HG03139 (cell line): Measurements from ENCODE around the gene BLACAT1.

Experiments
- ATAC-seq: cut with Tn5 transposase; IDR thresholded peaks from one replicate; pipeline ENCODE4 v1.9.1; 2021; ENCODE audit not compliant: unreplicated experiment

Gene BLACAT1

DNA sequence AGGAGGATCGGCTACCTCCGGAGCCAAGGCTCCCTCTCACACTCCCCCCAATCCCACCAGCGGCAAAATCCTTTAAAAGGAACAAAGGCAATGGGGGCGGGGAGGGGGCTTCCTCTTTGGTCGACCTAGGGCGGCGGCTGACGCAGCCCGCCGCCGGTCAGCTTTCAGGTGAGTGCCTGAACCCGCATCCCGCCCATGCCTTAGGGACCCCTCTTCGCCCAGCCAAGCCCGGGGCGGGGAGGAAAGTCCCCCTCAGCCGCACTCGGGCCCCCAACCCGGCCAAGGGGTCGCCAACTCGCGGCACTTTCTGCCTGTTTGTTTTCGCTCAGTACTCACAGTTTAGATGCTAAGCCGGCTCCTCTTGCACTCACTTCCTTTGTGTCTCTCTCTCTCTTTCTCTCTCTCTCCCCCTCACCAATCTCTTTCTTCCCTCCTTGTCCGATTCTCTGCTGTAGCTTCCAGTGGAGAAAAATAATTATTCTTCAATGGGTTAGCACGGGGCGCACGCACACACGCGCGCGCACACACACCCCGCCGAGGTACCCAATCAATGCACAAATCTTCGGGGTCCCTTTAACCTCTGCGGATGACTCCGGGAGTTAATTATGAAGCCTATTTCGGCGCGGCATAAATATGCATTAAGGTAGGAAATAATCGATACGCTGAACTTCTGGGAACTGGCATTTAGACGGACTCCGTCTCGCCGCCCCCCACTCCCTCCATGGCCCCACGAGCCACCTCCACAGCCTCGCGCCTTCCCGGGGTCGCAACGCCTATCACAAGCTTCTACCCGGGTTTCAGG lies at the start of gene BLACAT1:
Gene BLACAT1 (minus strand): TSS at position 465 of the 802 bp plus-strand sequence.
- ATAC-seq, result no peak

DNA sequence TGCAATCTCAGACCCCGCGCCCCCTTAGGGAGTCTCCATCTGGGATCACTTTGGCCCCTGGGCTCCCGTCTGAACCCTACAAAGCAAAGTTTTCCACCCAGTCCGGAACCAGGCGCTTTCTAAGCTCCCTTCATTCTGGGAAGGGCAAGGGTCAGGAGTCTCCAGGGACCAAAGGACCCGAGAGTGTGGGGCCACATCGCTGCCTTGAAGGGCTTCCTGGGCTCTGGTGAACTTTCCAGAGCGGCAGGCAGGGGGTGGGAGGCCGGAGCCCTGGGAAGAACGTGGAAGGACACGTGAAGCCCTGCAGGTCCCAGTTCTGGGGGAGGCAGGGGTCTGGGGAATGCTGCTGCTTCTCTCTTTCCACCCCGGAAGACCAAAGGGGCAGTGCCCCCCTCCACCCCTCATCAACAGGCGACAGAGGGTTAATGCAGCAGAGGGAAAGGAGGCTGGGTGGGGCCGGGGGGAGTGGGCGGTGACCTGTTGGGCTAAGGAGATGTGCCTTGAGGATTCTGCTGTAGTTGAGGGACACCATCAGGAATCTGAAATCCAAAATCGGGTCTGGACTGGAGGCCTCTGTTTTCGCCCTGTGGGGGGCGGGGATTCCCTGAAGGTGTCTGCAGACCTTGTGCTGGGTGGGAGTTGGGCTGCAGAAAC lies 49.4 kb upstream of the BLACAT1 start:
- no peak for ATAC-seq

DNA sequence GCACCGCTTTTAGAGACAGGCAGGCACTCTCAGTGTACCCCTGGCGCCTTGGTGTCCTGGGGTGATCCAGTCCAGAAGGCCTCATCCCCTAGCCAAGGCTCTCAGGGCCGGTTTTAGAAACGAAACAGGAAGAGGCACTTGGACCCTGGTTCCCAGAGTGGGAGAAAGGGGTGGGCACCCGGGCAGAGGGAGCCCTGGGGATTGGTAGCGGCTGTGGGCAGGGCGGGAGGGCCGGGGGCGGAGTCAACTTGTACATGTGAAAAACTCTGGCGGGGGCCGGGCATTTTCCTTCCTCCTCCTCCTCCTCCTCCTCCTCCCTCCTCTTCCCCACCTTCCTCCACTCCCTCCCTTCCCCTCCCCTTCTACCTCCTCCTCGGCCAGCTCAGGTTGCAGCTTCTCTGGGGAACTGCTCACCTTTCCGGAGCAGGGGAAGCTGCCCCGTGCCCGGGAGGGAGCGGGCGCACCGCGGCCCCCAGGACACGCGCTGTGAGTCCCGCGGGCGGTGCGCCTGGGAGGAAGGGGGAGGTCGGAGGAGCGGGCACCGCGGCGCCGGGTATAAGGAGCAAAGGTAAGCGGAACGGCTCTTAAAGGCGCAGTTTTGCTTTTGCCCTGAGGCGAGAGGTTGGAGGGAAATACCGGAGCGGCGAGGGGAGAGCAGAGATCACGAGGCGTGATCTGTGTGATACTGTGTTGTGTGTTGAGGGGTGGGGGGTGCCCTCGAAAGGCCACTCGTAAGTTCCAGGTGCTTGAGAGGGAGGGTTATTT lies 48.6 kb upstream of the BLACAT1 start, which contains the start of gene CDK18:
Gene CDK18 (plus strand): TSS at position 359 of the 765 bp plus-strand sequence. CDS start 18,499 bp downstream, outside the sequence.
- ATAC-seq, result no peak

DNA sequence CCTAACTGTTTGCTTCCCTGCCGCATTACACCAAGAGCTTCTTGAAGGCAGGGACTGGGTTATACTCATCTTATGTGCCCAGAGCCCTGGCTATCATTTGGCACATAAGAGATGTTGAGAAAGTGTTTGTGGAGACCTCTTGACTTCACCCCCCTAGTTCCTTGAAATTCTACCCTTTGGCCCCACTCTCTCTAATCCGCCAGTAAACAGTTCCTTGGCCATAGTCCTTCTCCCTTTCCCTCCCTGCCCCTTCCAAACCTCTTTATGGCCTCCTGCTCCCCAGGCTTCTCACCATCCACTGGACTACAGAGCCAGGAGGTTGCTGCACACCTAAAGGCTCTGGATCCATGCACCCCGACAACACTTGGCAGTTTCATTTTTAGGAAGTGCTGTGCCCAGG lies 47.1 kb upstream of the BLACAT1 start:
- no peak for ATAC-seq

DNA sequence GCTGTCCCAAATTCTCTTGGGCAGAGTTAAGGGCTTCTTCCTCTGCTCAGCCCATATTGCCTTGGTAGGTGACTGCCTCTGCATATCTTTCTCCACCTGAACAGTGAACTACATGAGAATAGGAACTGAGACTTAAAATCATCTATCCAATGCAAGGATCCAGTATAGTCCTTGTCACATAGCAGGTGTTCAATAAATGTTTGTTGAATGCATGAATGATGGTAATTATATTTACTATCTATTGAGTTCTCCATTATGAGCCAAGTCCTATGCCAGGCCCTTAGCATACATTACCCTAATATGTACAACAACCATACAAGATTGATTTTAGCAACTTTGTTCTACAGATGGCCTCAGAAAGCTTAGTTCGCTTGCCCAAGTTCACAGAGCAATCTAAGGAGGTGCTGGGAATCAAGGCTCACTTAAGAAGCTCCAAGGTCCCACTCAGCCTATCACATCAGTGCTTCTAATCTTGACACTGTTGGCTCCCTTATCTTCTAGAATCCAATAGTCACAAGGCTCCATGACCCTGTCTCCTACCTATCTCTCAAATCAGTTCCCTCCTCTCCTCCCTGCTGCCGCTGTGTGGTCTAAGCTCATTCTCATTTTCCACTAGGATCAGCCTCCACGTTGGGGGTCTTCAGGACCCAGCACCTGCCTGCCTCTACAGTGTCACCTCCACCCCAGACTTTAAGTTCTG lies 46.4 kb upstream of the BLACAT1 start:
- no peak for ATAC-seq

DNA sequence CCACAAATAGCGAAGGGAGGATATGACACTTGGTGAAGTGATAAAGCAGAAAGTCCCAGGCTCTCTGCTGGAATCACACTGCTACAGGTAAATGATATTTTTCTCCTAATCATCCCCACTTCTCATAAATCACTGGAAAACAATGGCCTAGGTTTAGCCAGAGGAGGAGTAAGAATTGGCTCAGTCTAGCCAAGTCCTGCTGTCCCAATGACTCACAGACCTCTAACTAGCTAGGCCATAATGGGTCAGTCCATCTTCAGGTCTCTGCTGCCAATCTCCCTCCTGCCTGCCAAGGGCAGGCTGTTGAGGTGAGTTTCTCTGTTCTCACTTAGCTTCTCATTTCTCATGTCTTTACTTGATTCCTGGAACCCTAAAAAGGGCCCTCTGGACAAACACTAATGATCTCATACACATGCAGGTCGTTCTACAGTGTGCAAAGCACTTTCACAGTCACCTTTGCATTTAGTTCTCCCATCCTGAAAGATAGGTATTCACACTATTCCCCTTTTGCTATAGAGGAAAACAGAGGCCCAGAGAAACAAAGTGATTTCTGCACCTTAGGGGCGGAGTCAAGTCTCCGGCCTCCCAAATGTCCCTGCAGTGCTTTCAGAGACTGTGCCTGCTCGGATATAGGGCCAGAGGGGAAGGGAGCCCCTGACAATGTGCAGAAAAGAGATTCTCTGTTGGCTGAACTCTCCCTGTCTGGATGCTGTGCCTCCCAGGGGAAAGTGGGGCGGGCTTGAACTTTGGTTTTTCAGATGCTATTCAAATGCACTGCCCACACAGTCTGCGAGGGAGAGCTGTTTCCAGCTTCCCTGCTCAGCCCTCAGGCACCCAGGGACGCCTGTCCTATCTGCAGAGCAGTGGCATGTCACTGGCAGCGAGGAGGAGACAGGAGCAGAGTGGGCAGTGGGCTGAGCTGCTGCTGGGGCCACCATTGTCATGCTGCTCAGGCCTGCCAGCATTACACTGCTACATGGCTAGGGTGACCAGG lies 44.7 kb upstream of the BLACAT1 start:
- no peak for ATAC-seq

DNA sequence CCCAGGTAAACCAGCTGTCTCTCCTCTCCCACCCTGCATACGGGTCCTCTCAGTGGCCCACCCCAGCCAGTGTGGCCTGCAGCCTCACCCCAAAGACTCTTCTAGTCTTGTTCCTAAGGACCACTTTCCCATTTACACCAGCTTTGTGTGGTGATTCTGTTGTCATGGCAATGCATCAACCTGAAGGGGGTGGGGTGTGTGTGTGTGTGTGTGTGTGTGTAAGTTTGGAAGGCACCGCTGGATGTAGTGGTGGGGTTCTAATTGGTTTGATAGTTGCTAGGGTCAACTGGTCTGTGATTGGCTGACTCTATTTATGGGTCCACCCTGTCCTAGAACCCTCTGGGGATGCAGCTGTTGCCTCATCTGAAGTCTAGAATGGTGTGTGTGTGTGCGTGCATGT lies 43.9 kb upstream of the BLACAT1 start:
- no peak for ATAC-seq

DNA sequence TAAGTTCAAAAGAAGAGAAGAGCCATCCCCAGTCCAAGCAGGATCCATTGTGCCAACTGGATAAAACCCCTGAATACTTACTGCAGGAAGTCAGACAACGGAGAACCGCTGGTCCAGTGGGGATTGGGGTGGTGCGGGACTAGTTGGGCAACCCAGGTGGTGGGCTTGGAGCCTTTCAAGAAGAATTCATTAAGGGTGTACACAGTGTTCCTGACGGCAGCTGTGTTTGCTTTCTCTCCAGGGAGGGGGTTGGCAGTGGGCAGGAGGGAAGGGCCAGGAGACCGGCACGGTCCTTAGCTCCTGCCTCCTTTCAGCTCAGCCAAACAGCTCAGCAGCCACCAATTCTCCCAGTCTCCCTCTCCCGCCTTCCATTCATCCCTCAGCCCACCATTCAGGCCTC lies 41.5 kb upstream of the BLACAT1 start:
- ATAC-seq, result no peak

DNA sequence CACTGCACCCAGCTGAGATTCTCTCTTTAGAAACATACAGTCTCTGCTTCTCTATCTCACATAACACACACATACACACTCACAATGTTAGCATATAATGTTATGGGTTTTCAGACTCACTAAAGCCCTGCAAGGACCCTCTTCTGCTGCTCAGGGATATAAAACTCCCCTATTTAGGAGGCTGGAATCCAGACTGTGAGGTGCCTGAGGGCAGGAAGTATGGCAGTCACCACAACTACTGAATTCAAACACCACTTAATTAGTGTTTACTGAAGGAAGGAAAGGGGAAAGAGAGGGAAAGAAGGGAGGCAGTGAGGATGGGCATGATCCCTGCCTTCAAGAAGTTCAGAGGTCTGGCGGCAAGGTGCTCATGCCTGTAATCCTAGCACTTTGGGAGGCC lies 40.8 kb upstream of the BLACAT1 start:
- no peak for ATAC-seq

DNA sequence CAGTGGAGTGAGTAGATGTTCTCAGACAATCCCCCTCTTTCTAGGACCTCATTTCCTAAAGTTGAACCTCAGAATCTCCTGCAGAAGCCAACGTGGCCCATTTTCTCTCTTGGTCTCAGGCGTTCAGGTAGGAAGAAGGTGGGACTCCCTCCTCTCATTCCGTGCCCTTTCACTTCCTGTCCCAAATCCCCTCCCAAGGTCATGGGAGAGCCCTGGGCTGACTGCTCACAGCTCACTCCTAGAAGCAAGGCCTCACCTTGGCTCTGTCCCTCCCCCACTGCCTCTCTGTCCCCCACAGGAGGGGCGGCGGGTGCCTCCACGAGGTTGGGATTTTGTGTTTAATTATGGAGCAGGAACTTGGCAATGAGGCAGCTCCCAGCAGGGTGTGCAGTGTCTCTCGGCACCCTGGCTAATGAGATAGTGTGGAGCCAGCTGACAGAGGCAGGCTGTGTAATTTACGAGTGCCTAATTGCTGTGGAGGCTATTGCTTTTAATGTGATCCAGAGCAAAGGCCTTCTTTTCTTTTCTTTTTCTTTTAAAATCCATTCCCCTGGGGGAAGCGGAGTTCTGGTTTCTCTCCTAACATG lies 39.5 kb upstream of the BLACAT1 start:
- ATAC-seq, result no peak

DNA sequence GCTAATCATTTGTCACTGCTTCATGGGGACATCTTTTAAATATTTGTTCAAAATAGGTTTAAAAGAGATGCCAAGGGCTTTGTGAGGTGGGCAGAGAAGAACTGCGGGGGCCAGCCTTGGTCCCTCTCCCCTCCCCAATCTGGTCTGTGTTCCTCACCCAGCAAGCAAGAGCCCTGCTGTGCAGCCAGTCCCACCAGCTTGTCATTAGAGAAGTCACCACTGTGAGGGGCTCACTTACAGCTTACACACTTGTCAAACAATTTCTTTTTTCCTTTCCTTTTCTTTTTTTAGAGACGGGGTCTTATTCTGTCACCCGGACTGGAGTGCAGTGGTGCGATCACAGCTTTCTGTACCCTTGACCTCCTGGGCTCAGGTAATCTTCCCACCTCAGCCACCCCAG lies 38.3 kb upstream of the BLACAT1 start:
- no peak for ATAC-seq

DNA sequence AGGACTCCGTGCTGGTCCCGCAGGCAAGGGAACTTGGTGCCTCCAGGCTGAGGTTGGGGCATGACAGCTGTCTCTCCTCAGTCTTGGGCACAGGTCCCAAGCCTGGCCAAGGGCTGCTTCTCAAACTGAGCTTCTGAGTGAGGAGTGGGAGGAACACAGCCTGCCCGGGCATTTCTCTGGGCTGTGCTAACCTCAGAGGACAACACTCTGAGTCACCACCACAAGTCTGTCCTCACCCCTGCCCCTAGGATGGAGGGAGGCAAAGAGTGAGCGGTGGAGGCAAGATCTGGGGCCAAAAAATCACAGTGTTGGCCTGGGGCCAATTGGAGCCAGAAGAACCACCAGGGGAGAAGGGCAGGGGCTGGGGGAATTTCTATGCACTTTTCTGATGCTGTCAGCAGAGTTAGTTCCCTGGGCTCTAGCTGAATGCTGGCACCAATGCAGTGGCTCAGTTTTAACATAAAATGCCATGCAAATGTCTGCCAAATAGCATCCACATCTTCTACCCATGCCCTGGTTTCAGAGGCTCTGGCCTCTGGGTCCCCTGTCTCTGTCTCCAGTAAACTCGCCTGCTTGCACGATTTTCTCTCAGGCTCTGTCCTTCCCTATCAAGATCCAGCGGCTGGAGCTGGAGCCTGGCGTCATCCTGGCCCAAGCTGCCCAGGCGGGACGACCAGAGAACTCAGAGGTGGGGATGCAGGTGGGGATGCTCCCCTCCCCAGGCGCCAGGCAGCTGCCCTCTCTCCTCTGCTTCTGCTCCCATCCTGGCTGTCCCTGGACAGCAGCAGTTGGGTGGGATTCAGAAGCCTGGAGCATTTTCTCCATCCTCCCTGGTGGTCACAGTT lies 37.6 kb upstream of the BLACAT1 start:
- no peak for ATAC-seq

DNA sequence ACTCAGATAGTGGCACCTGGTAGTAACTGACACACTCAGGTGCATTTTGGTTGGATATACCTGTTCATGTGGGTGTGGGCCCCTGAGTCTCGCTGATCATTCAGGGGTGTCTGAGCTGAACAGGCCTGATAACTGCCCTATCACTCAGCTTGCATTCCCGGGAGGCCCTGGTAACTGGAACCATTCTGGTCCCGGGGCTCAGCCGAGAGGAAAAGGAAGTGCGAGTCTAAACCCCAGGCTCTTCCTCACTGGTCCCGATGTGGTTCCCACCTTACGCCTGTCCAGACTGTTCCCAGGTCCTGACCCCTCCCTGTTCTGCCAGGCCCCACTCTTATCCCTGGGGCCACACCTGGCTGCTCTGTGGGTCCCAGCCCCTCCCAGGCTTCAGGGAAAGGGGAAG lies 36.9 kb upstream of the BLACAT1 start:
- ATAC-seq, result no peak

DNA sequence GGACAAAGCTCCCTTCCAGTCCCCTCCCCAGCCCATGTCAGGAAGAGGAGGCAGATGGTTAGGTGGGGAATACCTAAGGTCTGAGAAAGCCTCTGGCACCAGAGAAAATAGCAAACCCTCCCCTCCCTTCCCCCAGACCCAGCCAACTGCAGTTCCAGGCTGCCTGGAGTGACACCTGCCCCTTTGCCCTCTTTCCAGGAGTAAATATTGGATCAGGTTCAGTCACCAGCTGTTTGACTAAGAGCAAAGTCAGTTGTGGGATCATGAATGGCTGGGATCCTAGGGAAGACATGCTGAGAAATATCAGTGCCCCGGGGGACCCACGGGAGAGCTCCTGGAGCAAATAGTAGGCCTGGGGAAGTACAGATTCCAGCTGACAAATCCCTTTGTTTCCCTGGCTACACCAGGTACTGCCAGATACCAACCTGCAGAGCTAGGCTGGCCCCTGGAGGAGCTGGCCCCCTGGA lies 36.4 kb upstream of the BLACAT1 start:
- ATAC-seq, result no peak

DNA sequence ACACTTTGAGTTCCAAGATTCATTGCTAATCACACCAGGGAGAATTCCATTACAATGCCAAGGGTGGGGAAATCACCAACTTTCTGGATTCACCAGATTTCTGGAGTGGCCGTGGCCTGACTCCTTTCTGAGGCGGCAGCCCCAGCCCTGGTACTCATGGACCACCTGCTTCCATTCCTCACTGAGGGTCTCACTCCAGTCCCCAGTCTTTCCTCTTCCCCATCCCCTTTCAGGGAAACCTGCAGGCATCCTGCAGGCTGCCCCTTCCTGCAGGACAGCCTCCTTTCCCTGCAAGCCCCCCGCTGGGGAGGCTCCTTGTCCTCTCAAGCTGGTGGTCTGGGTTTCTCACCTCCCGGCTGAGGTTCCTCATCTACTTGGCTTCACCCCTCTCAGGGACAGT lies 35.9 kb upstream of the BLACAT1 start:
- ATAC-seq, result no peak

DNA sequence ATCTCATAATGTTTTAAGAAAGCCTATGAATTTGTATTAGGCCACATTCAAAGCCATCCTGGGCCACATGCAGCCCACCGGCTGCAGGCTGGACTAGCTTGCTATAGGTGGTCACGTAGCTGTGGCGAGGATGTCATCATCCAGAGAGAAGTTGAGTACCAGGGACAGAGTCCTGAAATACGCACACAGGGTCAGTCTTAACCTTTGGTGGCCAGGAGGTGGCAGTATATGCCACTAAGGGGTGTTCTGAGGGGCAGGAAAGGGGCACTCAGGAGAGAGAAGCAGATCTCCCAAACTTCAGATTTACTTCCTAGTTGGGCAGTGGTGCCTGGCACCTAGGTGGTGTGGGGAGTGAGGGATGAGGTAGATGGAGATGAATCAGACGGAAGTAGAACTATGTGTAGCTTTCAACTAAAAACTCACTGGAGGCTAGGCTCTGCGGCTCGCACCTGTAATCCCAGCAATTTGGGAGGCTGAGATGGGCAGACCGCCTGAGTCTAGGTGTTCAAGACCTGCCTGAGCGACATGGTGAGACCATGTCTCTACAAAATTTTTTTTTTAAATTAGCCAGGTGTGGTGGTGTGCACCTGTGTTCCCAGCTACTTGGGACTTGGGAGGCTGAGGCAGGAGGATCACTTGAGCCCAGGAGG lies 32.4 kb upstream of the BLACAT1 start:
- no peak for ATAC-seq

DNA sequence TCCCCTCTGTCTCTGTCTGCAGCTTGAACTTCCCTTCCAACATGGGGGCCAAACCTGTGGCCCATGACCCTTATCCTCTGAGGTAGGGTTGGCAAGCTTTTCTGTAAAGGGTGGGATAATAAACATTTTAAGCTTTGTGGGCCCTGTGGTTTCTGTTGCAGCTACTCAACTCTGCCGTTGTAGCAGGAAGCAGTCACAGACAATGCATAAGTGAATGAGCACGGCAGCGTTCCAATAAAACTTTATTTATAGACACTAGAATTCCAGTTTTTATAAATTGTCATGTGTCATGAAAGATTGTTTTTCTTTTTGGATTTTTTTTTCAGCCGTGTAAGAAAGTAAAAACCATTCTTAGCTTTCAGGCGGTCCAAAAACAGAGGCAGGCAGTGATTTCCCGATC lies 30.4 kb upstream of the BLACAT1 start:
- ATAC-seq, result no peak
